GM23338 (cell line): ENCODE measurements around the gene ZNF140. TPM values are rescaled to one million over a fixed set of nuclear protein-coding genes. Genes with fewer than 3 reads are reported as not detected.

Experiments
- ATAC-seq: fragments of 200-7000 bp; cut with Tn5 transposase; 3 replicates; pipeline ENCODE4 v1.9.1; 2020
- DNase-seq: peaks from one replicate; pipeline ENCODE4 v3.0.0-alpha.2; 2015; ENCODE audit warnings: low spot score
- H2AFZ ChIP-seq: fragments of 200-600 bp; sonication (generic); 2 replicates; pipeline ENCODE4 v1.8.0; 2016; ENCODE audit warnings: antibody characterized with exemption, mild to moderate bottlenecking, moderate library complexity
- H3F3A ChIP-seq: fragments of 200-600 bp; sonication (generic); replicated peaks from 2 replicates; pipeline ENCODE4 v1.8.0; 2017; ENCODE audit warnings: antibody characterized with exemption, mixed run types, low read depth
- H3K27ac ChIP-seq: fragments of 200-600 bp; sonication (generic); 2 replicates; pipeline ENCODE4 v1.6.1; 2016; ENCODE audit warnings: low read depth
- H3K27me3 ChIP-seq: fragments of 200-600 bp; sonication (generic); 2 replicates; pipeline ENCODE4 v1.8.0; 2016; ENCODE audit warnings: mild to moderate bottlenecking, mixed run types, moderate library complexity; ENCODE audit not compliant: insufficient read depth
- H3K36me3 ChIP-seq: fragments of 200-600 bp; sonication (generic); 2 replicates; pipeline ENCODE4 v1.8.0; 2016; ENCODE audit warnings: mild to moderate bottlenecking; ENCODE audit not compliant: insufficient read depth
- H3K4me1 ChIP-seq: fragments of 200-600 bp; sonication (generic); 2 replicates; pipeline ENCODE4 v1.8.0; 2016; ENCODE audit warnings: mild to moderate bottlenecking, moderate library complexity; ENCODE audit not compliant: insufficient read depth
- H3K4me2 ChIP-seq: fragments of 200-600 bp; sonication (generic); 2 replicates; pipeline ENCODE4 v1.7.1; 2017; ENCODE audit warnings: mixed run types
- H3K4me3 ChIP-seq: fragments of 200-600 bp; sonication (generic); 2 replicates; pipeline ENCODE4 v1.6.1; 2016; ENCODE audit warnings: mixed run types
- H3K79me2 ChIP-seq: fragments of 200-600 bp; sonication (generic); replicated peaks from 2 replicates; pipeline ENCODE4 v1.8.0; 2017; ENCODE audit warnings: mild to moderate bottlenecking; ENCODE audit not compliant: insufficient read depth
- H3K9me2 ChIP-seq: fragments of 200-600 bp; sonication (generic); 2 replicates; pipeline ENCODE4 v1.8.0; 2017; ENCODE audit not compliant: insufficient read depth
- H4K20me1 ChIP-seq: fragments of 200-600 bp; sonication (generic); replicated peaks from 2 replicates; pipeline ENCODE4 v1.8.0; 2017; ENCODE audit warnings: mild to moderate bottlenecking; ENCODE audit not compliant: insufficient read depth
- H3K27ac Mint-ChIP-seq: 2 replicates; pipeline ENCODE4 v1.8.0; 2020; ENCODE audit warnings: inconsistent platforms, mild to moderate bottlenecking, moderate library complexity, mixed read lengths
- H3K27me3 Mint-ChIP-seq: 3 replicates; pipeline ENCODE4 v1.8.0; 2022; ENCODE audit warnings: low read depth, mild to moderate bottlenecking, moderate library complexity, mixed read lengths, inconsistent platforms; ENCODE audit not compliant: insufficient read depth, poor library complexity
- H3K36me3 Mint-ChIP-seq: 3 replicates; pipeline ENCODE4 v1.8.0; 2021; ENCODE audit warnings: low read depth, mild to moderate bottlenecking, inconsistent platforms, moderate library complexity, mixed read lengths
- H3K4me1 Mint-ChIP-seq: 3 replicates; pipeline ENCODE4 v1.8.0; 2020; ENCODE audit warnings: mild to moderate bottlenecking, inconsistent platforms, mixed read lengths
- H3K4me3 Mint-ChIP-seq: 3 replicates; pipeline ENCODE4 v1.8.0; 2021; ENCODE audit warnings: moderate library complexity, mild to moderate bottlenecking, inconsistent platforms, mixed read lengths
- H3K9me3 Mint-ChIP-seq: 3 replicates; pipeline ENCODE4 v1.8.0; 2020; ENCODE audit warnings: moderate library complexity, mild to moderate bottlenecking, inconsistent platforms, mixed read lengths
- ETS1 ChIP-seq: IDR thresholded peaks from 2 replicates; pipeline ENCODE4 v1.6.1; 2016; ENCODE audit warnings: antibody characterized with exemption
- EZH2phosphoT487 ChIP-seq: fragments of 200-600 bp; sonication (generic); IDR thresholded peaks from one replicate; pipeline ENCODE4 v1.8.1; 2018; ENCODE audit warnings: antibody characterized with exemption; ENCODE audit not compliant: unreplicated experiment
- JUNB ChIP-seq: IDR thresholded peaks from one replicate; pipeline ENCODE4 v1.6.1; 2016; ENCODE audit warnings: antibody characterized with exemption; ENCODE audit not compliant: unreplicated experiment
- POLR2AphosphoS5 ChIP-seq: IDR thresholded peaks from 2 replicates; pipeline ENCODE4 v1.6.1; 2016; ENCODE audit warnings: antibody characterized with exemption, low read depth
- ZNF114 ChIP-seq: fragments of 250-450 bp; sonication (Bioruptor Pico); IDR thresholded peaks from 2 replicates; pipeline ENCODE4 v1.5.0; 2020; ENCODE audit warnings: mild to moderate bottlenecking, moderate library complexity
- ZNF331 ChIP-seq: fragments of 250-450 bp; sonication (Bioruptor Pico); IDR thresholded peaks from 2 replicates; pipeline ENCODE4 v1.5.0; 2020; ENCODE audit warnings: low read depth, mild to moderate bottlenecking, moderate library complexity
- ZNF462 ChIP-seq: fragments of 250-450 bp; sonication (Bioruptor Pico); IDR thresholded peaks from 2 replicates; pipeline ENCODE4 v1.5.0; 2020; ENCODE audit warnings: mild to moderate bottlenecking, moderate library complexity
- polyA plus RNA-seq: library from polyadenylated mRNA; unstranded; fragments of >200 nt; fragmentation: Nextera tagmentation; extraction: Ambion mirVana; gene quantifications from 2 replicates; pipeline ENCODE4 v1.2.1, GENCODE V29; 2016
- total RNA-seq: library from RNA; depleted of rRNA; stranded (reverse); fragments of >200 nt; shearing (Covaris generic); gene quantifications from 2 replicates; pipeline ENCODE4 v1.2.3, GENCODE V29; 2014
- TF ChIP-seq, protein P1 (sequence below), 2 experiments: fragments of 200-600 bp in 1 of 2; sonication (generic) in 1 of 2; conservative IDR thresholded peaks; 2 replicates each; pipeline versions ENCODE4 v1.5.1 to v1.6.1; 2016 to 2017; ENCODE audit warnings: antibody characterized with exemption in 2 of 2, low read depth in 2 of 2, mild to moderate bottlenecking in 2 of 2, moderate library complexity in 1 of 2

The ZNF140 gene
- total and polyA plus RNA-seq, 2 experiments from 2014 or later: 15.4 to 16.2 TPM

- TF ChIP-seq, protein P1, sequence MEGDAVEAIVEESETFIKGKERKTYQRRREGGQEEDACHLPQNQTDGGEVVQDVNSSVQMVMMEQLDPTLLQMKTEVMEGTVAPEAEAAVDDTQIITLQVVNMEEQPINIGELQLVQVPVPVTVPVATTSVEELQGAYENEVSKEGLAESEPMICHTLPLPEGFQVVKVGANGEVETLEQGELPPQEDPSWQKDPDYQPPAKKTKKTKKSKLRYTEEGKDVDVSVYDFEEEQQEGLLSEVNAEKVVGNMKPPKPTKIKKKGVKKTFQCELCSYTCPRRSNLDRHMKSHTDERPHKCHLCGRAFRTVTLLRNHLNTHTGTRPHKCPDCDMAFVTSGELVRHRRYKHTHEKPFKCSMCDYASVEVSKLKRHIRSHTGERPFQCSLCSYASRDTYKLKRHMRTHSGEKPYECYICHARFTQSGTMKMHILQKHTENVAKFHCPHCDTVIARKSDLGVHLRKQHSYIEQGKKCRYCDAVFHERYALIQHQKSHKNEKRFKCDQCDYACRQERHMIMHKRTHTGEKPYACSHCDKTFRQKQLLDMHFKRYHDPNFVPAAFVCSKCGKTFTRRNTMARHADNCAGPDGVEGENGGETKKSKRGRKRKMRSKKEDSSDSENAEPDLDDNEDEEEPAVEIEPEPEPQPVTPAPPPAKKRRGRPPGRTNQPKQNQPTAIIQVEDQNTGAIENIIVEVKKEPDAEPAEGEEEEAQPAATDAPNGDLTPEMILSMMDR (conservative IDR thresholded peaks at IDR 0.05; ENCODE audit: low read depth in 2 of 2): no peak
- TF ChIP-seq EZH2phosphoT487: no peak
- TF ChIP-seq JUNB: no peak
- no peak for TF ChIP-seq ETS1
Measured at GRCh38 chr12:133057446-133057845, 23.3 kb upstream of the ZNF140 start (continued).

DNA sequence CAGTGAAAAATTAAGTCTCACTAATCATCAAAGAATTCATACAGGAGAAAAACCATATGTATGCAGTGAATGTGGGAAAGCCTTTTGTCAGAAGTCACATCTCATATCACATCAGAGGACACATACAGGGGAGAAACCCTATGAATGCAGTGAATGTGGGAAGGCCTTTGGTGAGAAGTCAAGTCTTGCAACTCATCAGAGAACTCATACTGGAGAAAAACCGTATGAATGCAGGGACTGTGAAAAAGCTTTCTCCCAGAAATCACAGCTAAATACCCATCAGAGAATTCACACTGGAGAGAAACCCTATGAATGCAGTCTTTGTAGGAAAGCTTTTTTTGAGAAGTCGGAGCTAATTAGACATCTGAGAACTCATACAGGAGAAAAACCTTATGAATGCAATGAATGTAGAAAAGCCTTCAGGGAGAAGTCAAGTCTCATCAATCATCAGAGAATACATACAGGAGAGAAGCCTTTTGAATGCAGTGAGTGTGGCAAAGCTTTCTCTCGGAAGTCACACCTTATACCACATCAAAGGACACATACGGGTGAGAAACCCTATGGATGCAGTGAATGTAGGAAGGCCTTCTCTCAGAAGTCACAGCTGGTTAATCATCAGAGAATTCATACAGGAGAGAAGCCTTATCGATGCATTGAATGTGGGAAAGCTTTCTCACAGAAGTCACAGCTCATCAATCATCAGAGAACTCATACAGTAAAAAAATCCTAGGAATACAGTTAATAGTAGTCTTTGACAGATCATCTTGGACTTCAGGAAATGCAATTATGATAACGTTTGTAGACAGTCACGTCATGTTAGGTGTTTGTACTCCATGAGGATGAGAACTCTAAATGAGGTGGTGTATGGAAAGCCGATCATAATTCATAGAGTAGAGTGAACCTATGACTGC is 22.3 kb upstream of the ZNF140 start:
- Mint-ChIP-seq H3K9me3 (peaks cover 99% of the 10 kb centered on the region), H3K4me1 (no peaks in the 10 kb centered on the region), H3K4me3 (no peak overlapping the region), H3K36me3 (peaks cover 94% of the 10 kb centered on the region), H3K27ac (no peak overlapping the region), H3K27me3 (peaks cover 26% of the 10 kb centered on the region)
- Histone ChIP-seq H3K36me3 (peaks cover 80% of the 10 kb centered on the region), H3K27me3 (no peaks in the 10 kb centered on the region), H3K4me2 (no peak overlapping the region), H3K79me2 (no peaks in the 10 kb centered on the region), H3K9me2 (no peaks in the 10 kb centered on the region), H3F3A (peaks cover 30% of the 10 kb centered on the region), H4K20me1 (no peaks in the 10 kb centered on the region), H2AFZ (no peak overlapping the region), H3K4me1 (no peaks in the 10 kb centered on the region), H3K27ac (no peak overlapping the region), H3K4me3 (peak overlapping the region; percentile 25)
- ATAC-seq (no peak), DNase-seq (peak; percentile 8)
- TF ChIP-seq ZNF114 (CRISPR knock-in tag): no peak
- no peak for TF ChIP-seq ZNF331 (CRISPR knock-in tag)
- peak; percentile 26; the same call in 1 of the 2 replicates for TF ChIP-seq POLR2AphosphoS5

- peaks cover 46% of the 10 kb centered on the region for H3K36me3 ChIP-seq
- no peak overlapping the region for H3K4me2 ChIP-seq
- no peaks in the 10 kb centered on the region for H3K9me2 ChIP-seq
- peaks cover 100% of the 10 kb centered on the region for H3K9me3 Mint-ChIP-seq
- H3K36me3 Mint-ChIP-seq: peaks cover 86% of the 10 kb centered on the region
- H3F3A ChIP-seq: peaks cover 23% of the 10 kb centered on the region
- no peaks in the 10 kb centered on the region for H3K79me2 ChIP-seq
- H3K4me3 ChIP-seq: no peak overlapping the region; the same call in 1 of the 2 replicates
- H3K27me3 ChIP-seq: no peaks in the 10 kb centered on the region
- no peaks in the 10 kb centered on the region for H4K20me1 ChIP-seq
- no peaks in the 10 kb centered on the region for H3K4me1 Mint-ChIP-seq
- no peak overlapping the region for H3K27ac ChIP-seq
- no peaks in the 10 kb centered on the region for H3K4me1 ChIP-seq
- H3K4me3 Mint-ChIP-seq: no peak overlapping the region
- H2AFZ ChIP-seq: no peak overlapping the region
- H3K27me3 Mint-ChIP-seq: peaks cover 23% of the 10 kb centered on the region
- no peak for DNase-seq
- no peak overlapping the region for H3K27ac Mint-ChIP-seq
- no peak for ATAC-seq
- TF ChIP-seq ZNF462 (no peak), ZNF114 (CRISPR knock-in tag) (no peak), EZH2phosphoT487 (no peak), ETS1 (no peak)
Measured at GRCh38 chr12:133061954-133062353, 18.8 kb upstream of the ZNF140 start.
